IMR-90 (cell line): ENCODE data around the gene BDH1.

Source experiments
- BHLHE40 ChIP-seq: fragments of 150-350 bp; IDR thresholded peaks from 2 replicates; pipeline ENCODE4 v1.6.1; 2016; ENCODE audit warnings: mild to moderate bottlenecking, low read depth, low read length
- CHD1 ChIP-seq: IDR thresholded peaks from 2 replicates; pipeline ENCODE4 v1.6.1; 2012; ENCODE audit warnings: low read depth, low read length, improper control_type of control experiment
- CTCF ChIP-seq: conservative IDR thresholded peaks from 2 replicates; pipeline ENCODE4 v1.5.1; 2012; ENCODE audit warnings: mild to moderate bottlenecking, low read depth, low read length, improper control_type of control experiment
- ELK1 ChIP-seq: fragments of 150-350 bp; IDR thresholded peaks from 2 replicates; pipeline ENCODE4 v1.6.1; 2016; ENCODE audit warnings: low read depth, mild to moderate bottlenecking, low read length, moderate library complexity, borderline replicate concordance
- MAFK ChIP-seq: IDR thresholded peaks from 2 replicates; pipeline ENCODE4 v1.6.1; 2012; ENCODE audit warnings: low read depth, low read length, improper control_type of control experiment
- MAZ ChIP-seq: IDR thresholded peaks from 2 replicates; pipeline ENCODE4 v1.6.1; 2012; ENCODE audit warnings: low read depth, mild to moderate bottlenecking, low read length, improper control_type of control experiment, moderate library complexity, borderline replicate concordance
- POLR2A ChIP-seq: IDR thresholded peaks from 2 replicates; pipeline ENCODE4 v1.6.1; 2012; ENCODE audit warnings: mild to moderate bottlenecking, low read depth, low read length
- RAD21 ChIP-seq: IDR thresholded peaks from 2 replicates; pipeline ENCODE4 v1.6.1; 2012; ENCODE audit warnings: low read length, improper control_type of control experiment
- RCOR1 ChIP-seq: IDR thresholded peaks from 2 replicates; pipeline ENCODE4 v1.6.1; 2012; ENCODE audit warnings: mild to moderate bottlenecking, low read length, improper control_type of control experiment; ENCODE audit not compliant: insufficient replicate concordance
- RFX5 ChIP-seq: IDR thresholded peaks from 2 replicates; pipeline ENCODE4 v1.8.0; 2012; ENCODE audit warnings: low read depth, mild to moderate bottlenecking, low read length, moderate library complexity

- TF ChIP-seq RAD21 (no peak), MAZ (no peak), CTCF (no peak), BHLHE40 (no peak), POLR2A (no peak), CHD1 (no peak), RFX5 (no peak), ELK1 (no peak), RCOR1 (no peak), MAFK (no peak)
These were observed 36.7 kb upstream of the BDH1 start for GRCh38 chr3:197592361-197593045.
